ENCODE results near the gene TSPY2. TPM values are rescaled to one million over a fixed set of nuclear protein-coding genes. Genes with fewer than 3 reads are reported as not detected.

Gene TSPY2, protein sequence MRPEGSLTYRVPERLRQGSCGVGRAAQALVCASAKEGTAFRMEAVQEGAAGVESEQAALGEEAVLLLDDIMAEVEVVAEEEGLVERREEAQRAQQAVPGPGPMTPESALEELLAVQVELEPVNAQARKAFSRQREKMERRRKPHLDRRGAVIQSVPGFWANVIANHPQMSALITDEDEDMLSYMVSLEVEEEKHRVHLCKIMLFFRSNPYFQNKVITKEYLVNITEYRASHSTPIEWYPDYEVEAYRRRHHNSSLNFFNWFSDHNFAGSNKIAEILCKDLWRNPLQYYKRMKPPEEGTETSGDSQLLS
- total RNA-seq, result not detected in 2 replicates

DNA sequence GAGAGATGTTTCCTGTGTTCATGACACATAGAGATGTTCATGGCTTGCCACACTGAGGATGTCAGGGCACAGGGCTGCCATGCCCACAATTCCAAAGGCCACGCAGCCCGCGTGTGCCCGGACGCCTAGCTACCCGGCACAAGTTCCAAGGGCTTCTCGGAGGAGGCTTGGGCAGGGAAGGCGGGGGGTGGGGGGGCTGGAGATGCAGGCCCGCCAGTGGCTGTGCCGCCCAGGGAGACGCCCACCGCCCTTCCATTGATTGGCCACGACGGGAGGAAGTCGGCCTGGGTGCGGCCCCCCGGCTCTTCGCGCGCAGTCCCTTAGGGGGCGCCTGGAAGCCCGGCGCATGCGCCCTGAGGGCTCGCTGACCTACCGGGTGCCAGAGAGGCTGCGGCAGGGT is at the start of gene TSPY2:
Gene TSPY2 (plus strand): TSS at position 301 of the 400 bp plus-strand sequence. CDS start 46 bp downstream, at position 347.

Measured in myometrial cell (primary cell).